GM10266 (cell line): ENCODE data around the gene PRCD.
A peak's percentile ranks its signal among the peaks of the same experiment; 100 is the strongest.

ENCODE experiments used
- DNase-seq: peaks from one replicate; pipeline ENCODE4 v3.0.0; 2012; ENCODE audit errors: extremely low spot score
- CTCF ChIP-seq: IDR thresholded peaks from 2 replicates; pipeline ENCODE4 v1.5.1; 2012; ENCODE audit warnings: mild to moderate bottlenecking, low read depth; ENCODE audit not compliant: control insufficient read depth, insufficient read depth; ENCODE audit errors: missing control alignments

Gene PRCD

GRCh38 chr17:76539631-76540271 lies at the start of gene PRCD:
PRCD (plus strand) TSS chr17:76540044; CDS start chr17:76540142, 98 bp downstream.
- no peak for TF ChIP-seq CTCF
- DNase-seq: peak; percentile 15

- TF ChIP-seq CTCF: no peak
- DNase-seq: no peak
These were observed 49.6 kb upstream of the PRCD start for GRCh38 chr17:76490112-76490710.

GRCh38 chr17:76491271-76492122 lies 48.3 kb upstream of the PRCD start:
- no peak for DNase-seq
- no peak for TF ChIP-seq CTCF

GRCh38 chr17:76492123-76492988 lies 47.5 kb upstream of the PRCD start:
- TF ChIP-seq CTCF: no peak
- no peak for DNase-seq

GRCh38 chr17:76492989-76493501 lies 46.8 kb upstream of the PRCD start:
- peak; percentile 65 for DNase-seq
- TF ChIP-seq CTCF: no peak

- DNase-seq: no peak
- TF ChIP-seq CTCF: no peak
These were observed 46.2 kb upstream of the PRCD start for GRCh38 chr17:76493505-76494167.
